ENCODE data around the gene ELAVL3.

DNA sequence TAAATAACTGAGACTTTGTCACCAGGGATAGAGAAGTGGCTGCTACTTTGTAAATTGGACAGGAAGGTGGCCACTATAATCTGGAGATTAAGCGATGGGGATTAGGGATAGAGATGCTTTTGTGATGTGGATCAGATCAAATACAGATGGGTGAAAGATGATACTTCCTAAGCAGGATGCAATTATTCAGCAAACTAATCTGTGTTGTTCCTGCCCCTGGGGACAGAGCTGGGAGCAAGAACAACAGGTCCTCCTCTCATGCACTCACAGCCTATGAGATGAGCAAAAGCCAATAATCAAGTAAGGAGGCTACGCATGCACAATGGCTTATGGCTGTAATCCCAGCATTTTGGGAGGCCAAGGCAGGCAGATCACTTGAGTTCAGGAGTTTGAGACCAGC, 66.3 kb downstream of the ELAVL3 start:
- no peak for TF ChIP-seq FOS (IDR thresholded peaks at IDR 0.05; ENCODE audit: borderline replicate concordance, insufficient read depth, low read length)
- no peak for TF ChIP-seq POLR2A (IDR thresholded peaks at IDR 0.05; ENCODE audit: low read depth, low read length)
- TF ChIP-seq, protein P1, sequence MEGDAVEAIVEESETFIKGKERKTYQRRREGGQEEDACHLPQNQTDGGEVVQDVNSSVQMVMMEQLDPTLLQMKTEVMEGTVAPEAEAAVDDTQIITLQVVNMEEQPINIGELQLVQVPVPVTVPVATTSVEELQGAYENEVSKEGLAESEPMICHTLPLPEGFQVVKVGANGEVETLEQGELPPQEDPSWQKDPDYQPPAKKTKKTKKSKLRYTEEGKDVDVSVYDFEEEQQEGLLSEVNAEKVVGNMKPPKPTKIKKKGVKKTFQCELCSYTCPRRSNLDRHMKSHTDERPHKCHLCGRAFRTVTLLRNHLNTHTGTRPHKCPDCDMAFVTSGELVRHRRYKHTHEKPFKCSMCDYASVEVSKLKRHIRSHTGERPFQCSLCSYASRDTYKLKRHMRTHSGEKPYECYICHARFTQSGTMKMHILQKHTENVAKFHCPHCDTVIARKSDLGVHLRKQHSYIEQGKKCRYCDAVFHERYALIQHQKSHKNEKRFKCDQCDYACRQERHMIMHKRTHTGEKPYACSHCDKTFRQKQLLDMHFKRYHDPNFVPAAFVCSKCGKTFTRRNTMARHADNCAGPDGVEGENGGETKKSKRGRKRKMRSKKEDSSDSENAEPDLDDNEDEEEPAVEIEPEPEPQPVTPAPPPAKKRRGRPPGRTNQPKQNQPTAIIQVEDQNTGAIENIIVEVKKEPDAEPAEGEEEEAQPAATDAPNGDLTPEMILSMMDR (IDR thresholded peaks at IDR 0.05; ENCODE audit: extremely low read depth in 1 of 2, insufficient read depth in 1 of 2, low read depth in 1 of 2, low read length in 2 of 2) = no peak

All from endothelial cell of umbilical vein (primary cell).